DOHH2 (cell line): Measurements from ENCODE around the gene P4HA1.

Experiments
- H3F3A ChIP-seq: fragments of 200-600 bp; sonication (generic), shearing (Covaris generic); 2 replicates; pipeline ENCODE4 v1.6.0; 2016; ENCODE audit warnings: antibody characterized with exemption, mild to moderate bottlenecking; ENCODE audit not compliant: control insufficient read depth, insufficient read depth
- H3K27ac ChIP-seq: fragments of 200-600 bp; sonication (generic); 2 replicates; pipeline ENCODE4 v1.5.1; 2014; ENCODE audit warnings: low read depth, mild to moderate bottlenecking, low read length, moderate library complexity
- H3K27me3 ChIP-seq: fragments of 200-600 bp; sonication (generic); 2 replicates; pipeline ENCODE4 v1.6.1; 2014; ENCODE audit warnings: mild to moderate bottlenecking, low read length, mixed read lengths; ENCODE audit not compliant: control insufficient read depth
- H3K36me3 ChIP-seq: fragments of 200-600 bp; sonication (generic); 2 replicates; pipeline ENCODE4 v1.6.1; 2014; ENCODE audit warnings: mild to moderate bottlenecking, low read length, moderate library complexity, mixed read lengths; ENCODE audit not compliant: control insufficient read depth
- H3K4me1 ChIP-seq: fragments of 200-600 bp; sonication (generic); 2 replicates; pipeline ENCODE4 v1.6.1; 2014; ENCODE audit warnings: mild to moderate bottlenecking, low read length, mixed read lengths; ENCODE audit not compliant: control insufficient read depth
- H3K4me2 ChIP-seq: fragments of 200-600 bp; sonication (generic); 2 replicates; pipeline ENCODE4 v1.6.0; 2014; ENCODE audit warnings: mild to moderate bottlenecking, low read length, moderate library complexity
- H3K4me3 ChIP-seq: fragments of 200-600 bp; sonication (generic); 2 replicates; pipeline ENCODE4 v1.5.1; 2014; ENCODE audit warnings: mild to moderate bottlenecking, low read length, mixed read lengths
- H3K79me2 ChIP-seq: fragments of 200-600 bp; sonication (generic); 2 replicates; pipeline ENCODE4 v1.6.1; 2014; ENCODE audit warnings: mild to moderate bottlenecking, low read length, mixed read lengths; ENCODE audit not compliant: control insufficient read depth
- H3K9me2 ChIP-seq: fragments of 200-600 bp; sonication (generic); replicated peaks from 2 replicates; pipeline ENCODE4 v1.6.1; 2014; ENCODE audit warnings: mild to moderate bottlenecking, low read length, mixed read lengths; ENCODE audit not compliant: control insufficient read depth
- H3K9me3 ChIP-seq: fragments of 200-600 bp; sonication (generic); 2 replicates; pipeline ENCODE4 v1.6.1; 2014; ENCODE audit warnings: antibody characterized with exemption, low read length, mixed read lengths; ENCODE audit not compliant: control insufficient read depth, insufficient read depth
- H4K20me1 ChIP-seq: fragments of 200-600 bp; sonication (generic); 2 replicates; pipeline ENCODE4 v1.6.0; 2014; ENCODE audit warnings: low read depth, mild to moderate bottlenecking, antibody characterized with exemption, low read length, moderate library complexity; ENCODE audit not compliant: control insufficient read depth, insufficient read depth
- CTCF ChIP-seq: fragments of 200-600 bp; sonication (generic); IDR thresholded peaks from one replicate; pipeline ENCODE4 v1.5.1; 2014; ENCODE audit warnings: antibody characterized with exemption, mild to moderate bottlenecking, low read depth, low read length; ENCODE audit not compliant: poor library complexity, severe bottlenecking
- EZH2phosphoT487 ChIP-seq: fragments of 200-600 bp; sonication (generic); IDR thresholded peaks from 2 replicates; pipeline ENCODE4 v1.6.1; 2017; ENCODE audit warnings: borderline replicate concordance, mild to moderate bottlenecking, antibody characterized with exemption, low read length, moderate library complexity, mixed read lengths

Gene P4HA1

GRCh38 chr10:73106301-73106700 lies 9.6 kb upstream of the P4HA1 start:
- Histone ChIP-seq H3K4me1 (peaks cover 5% of the 10 kb centered on the region), H3K9me2 (no peaks in the 10 kb centered on the region), H3K79me2 (no peaks in the 10 kb centered on the region), H3K4me2 (no peak overlapping the region), H3F3A (peaks cover 9% of the 10 kb centered on the region), H3K27ac (no peak overlapping the region), H3K9me3 (peaks cover 11% of the 10 kb centered on the region; the same call in 1 of the 2 replicates), H3K36me3 (no peaks in the 10 kb centered on the region), H4K20me1 (no peaks in the 10 kb centered on the region), H3K4me3 (no peak overlapping the region), H3K27me3 (no peaks in the 10 kb centered on the region)
- TF ChIP-seq CTCF: no peak
- no peak for TF ChIP-seq EZH2phosphoT487

DNA sequence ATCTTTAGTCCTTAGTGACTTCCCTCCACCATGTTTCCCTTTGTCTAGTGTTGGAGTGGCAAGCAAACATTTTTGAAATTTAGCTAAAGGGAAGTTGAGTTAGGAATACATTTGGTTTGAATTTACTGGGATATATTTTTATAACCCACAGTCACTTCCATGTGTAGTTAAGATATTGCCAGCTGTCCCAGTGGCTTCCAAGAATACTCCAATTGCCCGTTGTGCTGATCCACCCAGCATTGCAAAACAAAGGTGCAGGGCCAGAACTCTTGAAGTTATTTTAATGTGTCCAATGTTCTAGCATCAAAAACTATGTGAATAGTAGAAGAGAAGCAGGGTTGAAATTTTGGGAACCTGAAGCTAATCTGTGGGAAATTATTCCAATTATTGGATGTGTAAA lies 2.5 kb upstream of the P4HA1 start:
- peaks cover 4% of the 10 kb centered on the region; the same call in 1 of the 2 replicates for H3F3A ChIP-seq
- H3K79me2 ChIP-seq: peaks cover 25% of the 10 kb centered on the region
- H3K4me2 ChIP-seq: no peak overlapping the region
- no peak overlapping the region for H3K4me3 ChIP-seq
- peaks cover 8% of the 10 kb centered on the region; the same call in 1 of the 2 replicates for H4K20me1 ChIP-seq
- H3K27ac ChIP-seq: no peak overlapping the region
- H3K9me2 ChIP-seq: no peaks in the 10 kb centered on the region
- H3K9me3 ChIP-seq: no peaks in the 10 kb centered on the region
- peaks cover 6% of the 10 kb centered on the region for H3K36me3 ChIP-seq
- H3K27me3 ChIP-seq: no peaks in the 10 kb centered on the region
- H3K4me1 ChIP-seq: peaks cover 18% of the 10 kb centered on the region
- TF ChIP-seq EZH2phosphoT487 (no peak), CTCF (no peak)

DNA sequence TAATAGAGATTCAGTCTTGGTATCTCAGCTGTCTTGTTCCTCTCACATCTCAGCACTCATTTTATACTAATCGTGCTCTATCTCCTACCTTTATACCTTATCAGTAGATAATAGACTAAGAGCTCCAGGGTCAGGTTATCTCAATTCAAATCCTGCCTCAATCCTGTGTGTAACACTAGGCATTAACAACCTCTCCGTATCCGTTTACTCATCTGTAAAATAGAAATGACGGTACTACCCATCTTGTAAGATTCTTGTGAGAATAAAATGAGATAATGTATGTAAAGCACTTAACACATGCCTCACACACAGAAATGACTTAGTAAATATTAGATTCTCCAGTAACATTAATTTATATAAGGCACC lies 622 bp upstream of the P4HA1 start:
- peaks cover 41% of the 10 kb centered on the region for H3K79me2 ChIP-seq
- peaks cover 12% of the 10 kb centered on the region for H3K36me3 ChIP-seq
- H3K9me3 ChIP-seq: no peaks in the 10 kb centered on the region
- TF ChIP-seq CTCF: no peak
- no peak for TF ChIP-seq EZH2phosphoT487
- no peaks in the 10 kb centered on the region for H3K9me2 ChIP-seq
- H4K20me1 ChIP-seq: peaks cover 19% of the 10 kb centered on the region
- H3K4me3 ChIP-seq: peak overlapping the region; percentile 84
- H3K4me1 ChIP-seq: peaks cover 22% of the 10 kb centered on the region
- no peaks in the 10 kb centered on the region for H3K27me3 ChIP-seq
- H3F3A ChIP-seq: peaks cover 4% of the 10 kb centered on the region; the same call in 1 of the 2 replicates
- H3K27ac ChIP-seq: peak overlapping the region; percentile 60
- H3K4me2 ChIP-seq: peak overlapping the region; percentile 71

DNA sequence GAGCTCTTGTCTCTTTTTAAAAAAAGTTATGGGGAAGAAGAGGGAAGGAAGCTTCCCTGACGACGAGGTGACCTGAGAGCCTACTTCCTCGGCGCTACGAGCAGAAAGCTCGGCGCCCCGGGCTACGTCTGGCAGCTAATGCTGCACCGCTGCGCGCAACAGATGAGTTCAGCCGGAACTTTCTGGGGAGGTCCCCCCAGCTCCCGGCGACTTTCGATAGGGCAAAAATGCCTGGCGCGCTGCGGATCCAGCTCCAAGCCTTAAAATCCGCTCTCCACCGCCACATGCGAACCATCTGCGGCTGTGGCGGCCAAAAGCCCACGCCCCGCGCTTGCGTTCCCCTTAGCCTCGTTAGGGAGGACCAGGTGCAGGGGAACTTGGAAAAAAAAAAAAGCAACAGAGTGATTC lies 621 bp downstream of the P4HA1 start:
- H3K9me3 ChIP-seq: no peaks in the 10 kb centered on the region
- H3F3A ChIP-seq: peaks cover 4% of the 10 kb centered on the region
- peaks cover 23% of the 10 kb centered on the region for H4K20me1 ChIP-seq
- TF ChIP-seq EZH2phosphoT487 (no peak), CTCF (no peak)
- H3K79me2 ChIP-seq: peaks cover 54% of the 10 kb centered on the region
- peaks cover 26% of the 10 kb centered on the region for H3K4me1 ChIP-seq
- H3K4me3 ChIP-seq: peak overlapping the region; percentile 84
- H3K27me3 ChIP-seq: no peaks in the 10 kb centered on the region
- peaks cover 22% of the 10 kb centered on the region for H3K36me3 ChIP-seq
- H3K27ac ChIP-seq: peak overlapping the region; percentile 61
- H3K9me2 ChIP-seq: no peaks in the 10 kb centered on the region
- peak overlapping the region; percentile 72 for H3K4me2 ChIP-seq
